Retina (tissue), 1 donor: ENCODE data around the gene TLE1.

Source experiments
- DNase-seq: peaks from one replicate; pipeline ENCODE4 v3.0.0-alpha.2; 2016

The TLE1 gene

DNA sequence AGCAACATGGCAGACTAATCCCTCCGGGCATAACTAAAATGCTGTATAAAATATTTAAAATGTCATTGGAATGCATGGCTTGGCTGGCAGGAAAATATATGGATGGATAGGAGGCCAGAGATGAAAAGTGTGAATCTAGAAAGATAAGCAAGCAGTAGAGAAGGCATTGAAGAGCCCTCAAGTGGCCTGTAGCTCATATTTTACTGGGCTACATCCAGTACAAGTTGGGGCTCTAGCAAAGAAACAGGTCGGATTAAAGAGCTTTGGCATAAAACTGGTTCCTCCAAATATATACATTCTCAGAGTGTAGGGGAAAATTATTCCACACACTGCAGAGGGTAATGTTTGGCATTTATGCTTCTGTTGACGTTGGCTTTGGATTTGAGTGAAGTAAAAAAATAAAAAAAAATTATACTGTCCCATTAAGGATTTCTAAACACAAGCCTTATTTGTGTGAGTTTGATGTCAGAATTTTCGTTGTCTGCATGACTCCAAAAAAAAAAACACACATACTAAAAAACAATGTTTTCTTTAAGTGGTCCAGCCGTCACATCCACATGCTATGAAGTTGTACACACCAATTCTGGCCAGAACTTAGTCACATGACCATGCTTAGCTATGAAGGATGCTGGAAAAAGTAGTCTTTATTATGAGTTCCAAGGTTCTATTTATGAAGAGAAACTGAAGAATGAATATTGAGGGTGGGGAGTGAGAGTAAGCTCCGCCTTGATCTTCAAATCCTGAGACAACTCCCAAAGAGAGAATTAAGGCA, 147.0 kb downstream of the TLE1 start:
- DNase-seq, result no peak

DNA sequence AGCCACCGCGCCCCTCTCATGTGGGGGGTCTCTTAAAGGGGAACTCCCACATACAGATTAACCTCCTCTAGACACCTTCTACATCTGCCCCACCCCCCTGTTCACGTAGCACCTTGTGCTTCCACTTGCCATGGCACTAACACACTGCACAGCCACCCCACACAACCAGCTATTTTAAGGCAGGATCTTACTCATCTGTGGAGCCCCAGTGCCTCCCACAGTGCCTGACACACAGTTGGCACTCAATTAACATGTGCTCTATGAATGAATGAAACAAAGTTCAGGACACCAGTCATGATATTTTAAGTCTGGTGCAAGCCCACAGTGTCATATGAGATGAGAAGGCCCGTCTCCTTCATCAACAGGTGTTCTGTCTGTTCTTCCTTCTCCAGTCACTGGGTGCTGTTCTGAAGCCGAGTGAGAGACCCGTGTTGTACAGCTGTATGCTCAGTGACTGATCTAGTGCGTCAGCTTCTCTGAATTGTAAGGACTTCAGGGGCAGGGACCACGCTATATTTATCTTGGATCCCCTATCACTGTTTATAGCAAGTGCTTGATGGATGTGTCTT, 149.1 kb downstream of the TLE1 start:
- no peak for DNase-seq

DNA sequence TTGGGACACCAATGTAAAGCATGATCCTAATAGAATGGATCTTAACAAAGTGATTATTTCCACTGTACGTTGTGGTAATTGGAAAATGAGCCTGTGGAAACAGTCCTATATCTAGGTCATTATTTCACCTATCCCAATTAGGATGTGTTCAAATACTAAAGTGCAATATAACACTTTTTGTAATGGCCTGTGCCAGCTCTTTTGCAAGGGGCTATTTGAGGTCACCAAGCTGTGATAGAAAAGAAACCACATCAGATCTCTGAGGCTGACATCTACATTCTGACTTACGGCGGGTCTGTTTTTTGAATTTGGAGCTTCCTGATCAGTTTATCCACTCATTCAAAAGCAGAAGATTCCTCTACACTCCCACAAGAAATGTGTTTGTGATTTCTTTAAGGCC, 150.0 kb downstream of the TLE1 start:
- no peak for DNase-seq

DNA sequence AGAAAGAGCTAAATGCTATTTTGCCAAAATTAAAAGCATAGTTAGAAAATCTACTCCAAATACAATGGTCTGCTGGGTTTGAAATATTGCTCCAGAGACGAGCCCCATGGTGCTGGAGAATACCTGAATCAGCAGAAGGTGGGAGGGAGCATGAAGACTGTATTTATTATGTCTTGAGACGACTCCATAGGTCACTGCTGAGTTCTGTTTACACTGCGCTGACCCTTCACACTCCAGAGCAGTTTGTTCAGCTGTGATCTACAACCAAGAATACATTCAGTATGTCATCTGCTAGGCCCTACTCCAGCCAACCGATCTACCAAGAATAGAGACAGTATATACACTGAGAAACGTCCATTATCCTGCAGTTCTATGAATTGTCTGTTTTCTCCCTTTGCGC, 150.5 kb downstream of the TLE1 start:
- DNase-seq, result no peak

DNA sequence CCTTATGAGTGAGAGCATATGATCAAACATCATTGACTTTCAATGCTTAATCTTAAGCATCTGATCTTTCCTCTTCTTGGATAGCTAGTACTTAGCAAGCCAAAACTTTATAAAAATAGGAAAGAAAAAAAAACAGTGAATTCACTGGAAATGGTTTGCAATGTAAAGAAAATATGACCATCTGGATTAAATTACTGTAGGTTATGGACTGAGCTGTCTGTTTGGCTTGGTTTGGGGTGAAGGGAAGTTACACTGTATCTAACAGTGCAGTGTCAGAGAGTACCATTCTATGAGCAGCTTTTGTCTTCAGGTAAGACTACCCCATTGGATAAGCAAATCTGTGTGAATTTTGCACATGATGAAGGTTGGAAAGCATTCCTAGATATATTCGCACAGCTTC, 151.4 kb downstream of the TLE1 start:
- DNase-seq, result no peak

DNA sequence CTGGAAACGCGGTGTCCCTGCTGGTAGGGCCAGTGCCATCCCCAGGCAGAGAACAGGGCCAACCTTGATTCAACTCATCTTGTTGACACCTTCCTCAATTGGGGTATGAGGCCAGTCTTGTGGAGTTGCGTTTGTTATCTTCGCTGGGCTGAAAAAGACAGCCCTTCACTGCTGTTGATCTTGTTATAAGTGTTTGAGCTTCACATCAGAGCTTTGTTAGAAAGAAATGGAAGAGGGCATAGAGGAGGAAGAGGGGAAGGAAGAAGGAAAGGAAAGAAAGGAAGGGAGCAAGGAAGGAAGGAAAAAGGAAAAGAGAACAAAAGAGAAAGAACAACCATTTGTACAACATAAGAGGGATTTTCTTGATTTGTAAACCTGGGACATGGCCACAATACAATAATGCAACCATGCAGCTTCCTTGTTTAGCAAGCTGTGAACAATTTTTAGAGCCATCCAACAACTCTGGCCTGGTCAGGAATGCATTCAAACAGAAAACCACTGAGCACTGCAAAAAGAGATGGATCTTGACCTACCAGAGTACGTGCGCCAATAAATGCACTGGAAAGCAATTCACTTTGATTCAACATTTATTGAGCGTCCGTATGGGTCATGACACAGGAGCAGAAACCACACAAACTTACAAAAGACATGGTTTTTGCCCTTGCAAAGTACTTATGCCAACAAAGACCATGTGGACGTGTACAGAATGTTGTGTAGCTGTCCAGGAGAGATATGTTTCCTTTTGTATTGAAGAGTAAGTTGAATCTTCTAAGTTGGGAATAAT, 152.9 kb downstream of the TLE1 start:
- DNase-seq, result no peak

DNA sequence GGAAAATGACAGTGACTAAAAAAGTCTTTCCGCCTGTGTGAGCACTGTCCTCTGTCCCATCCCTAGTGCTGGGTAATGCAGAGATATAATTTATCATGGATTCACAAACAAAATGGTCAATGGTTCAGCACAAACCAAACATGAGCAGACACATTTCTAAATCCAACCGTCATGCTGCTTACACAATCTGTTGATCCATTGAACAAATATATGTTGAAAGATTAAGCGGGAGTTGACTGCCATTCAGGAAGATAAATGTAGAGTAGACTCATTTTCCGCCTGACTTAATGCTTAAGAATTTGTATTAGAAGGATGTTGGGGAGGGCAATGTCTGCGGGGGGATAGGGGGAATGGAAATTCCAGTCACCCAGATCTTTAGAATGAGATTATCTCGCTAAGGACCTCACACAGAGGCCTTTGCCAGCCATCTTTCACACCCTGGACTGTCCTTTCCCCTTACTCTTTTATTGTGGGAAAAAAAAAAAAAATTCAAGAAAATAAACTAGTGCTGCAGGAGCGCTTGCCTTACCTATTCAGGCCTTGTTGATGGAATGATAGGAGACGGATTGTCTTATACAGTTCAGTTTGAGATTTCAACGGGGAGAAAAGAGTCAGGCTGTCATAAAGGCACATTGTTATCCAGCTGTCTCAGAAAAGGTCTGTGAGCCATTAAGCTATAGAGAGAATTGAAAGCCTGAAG, 153.7 kb downstream of the TLE1 start:
- DNase-seq, result peak; percentile 80

DNA sequence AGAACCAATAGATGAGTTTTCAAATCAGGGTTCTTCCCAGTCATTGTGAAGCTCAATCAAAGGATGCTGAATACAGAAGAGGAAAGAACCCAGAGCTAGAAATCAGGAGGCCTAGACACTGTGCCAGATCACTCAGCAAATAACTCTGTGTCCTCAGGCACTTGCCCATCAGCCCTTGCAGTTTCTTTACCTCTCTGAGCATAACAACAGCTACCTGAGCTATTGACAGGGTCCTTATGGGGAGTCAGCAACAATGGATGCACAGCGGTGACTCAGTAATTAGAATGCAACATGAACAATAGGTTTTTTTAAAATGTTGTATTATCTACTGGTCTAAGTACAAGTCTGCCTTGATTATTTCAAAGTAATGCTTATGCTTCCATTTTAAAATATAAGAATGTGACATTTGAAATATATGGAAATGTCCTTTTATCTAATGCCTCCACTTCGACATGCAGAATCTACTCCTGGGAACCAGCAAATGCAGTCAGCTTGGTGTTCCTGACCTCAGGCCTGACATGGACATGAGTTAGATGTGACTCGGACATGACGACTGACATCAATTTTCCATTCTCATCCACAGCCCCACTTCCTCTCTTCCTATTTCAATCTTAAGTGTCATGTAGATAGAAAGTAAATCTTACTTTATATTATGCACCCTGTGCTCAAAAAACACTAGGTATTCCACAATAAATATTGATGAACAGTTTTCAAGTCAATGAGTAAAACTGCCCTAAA, 155.0 kb downstream of the TLE1 start:
- no peak for DNase-seq
